Hematopoietic multipotent progenitor cell treated with erythropoietin and hydrocortisone succinate and interleukin-3 and kit ligand, for 17 days (in vitro differentiated cells): ENCODE data around the gene CDK6.

Experiments
- DNase-seq: peaks from one replicate; pipeline ENCODE4 v3.0.0-alpha.2; 2015; ENCODE audit warnings: low spot score

CDK6 gene

DNA sequence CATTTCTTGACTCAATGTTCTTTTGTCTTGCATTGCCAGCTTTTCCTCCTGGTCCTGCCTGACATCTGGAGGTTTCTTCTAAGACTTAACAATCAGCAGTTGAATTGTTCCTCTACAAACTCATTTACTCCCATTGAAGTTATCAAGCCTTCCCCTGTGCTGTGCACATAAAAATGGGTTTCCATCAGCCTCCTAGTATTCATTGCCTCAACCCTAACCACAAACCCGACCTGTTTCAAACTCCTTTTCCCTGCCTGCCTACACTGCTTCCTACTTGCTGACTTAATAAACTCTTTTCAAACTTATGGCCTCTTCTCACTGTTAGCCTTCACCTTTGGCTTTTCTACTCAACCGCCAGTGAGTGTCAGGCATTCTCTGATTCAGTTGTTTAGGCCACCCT, 9.4 kb upstream of the CDK6 start:
- DNase-seq: no peak

GRCh38 chr7:92843781-92844180, 7.4 kb upstream of the CDK6 start:
- DNase-seq: no peak

GRCh38 chr7:92843034-92843760, 6.8 kb upstream of the CDK6 start:
- DNase-seq: no peak

DNA sequence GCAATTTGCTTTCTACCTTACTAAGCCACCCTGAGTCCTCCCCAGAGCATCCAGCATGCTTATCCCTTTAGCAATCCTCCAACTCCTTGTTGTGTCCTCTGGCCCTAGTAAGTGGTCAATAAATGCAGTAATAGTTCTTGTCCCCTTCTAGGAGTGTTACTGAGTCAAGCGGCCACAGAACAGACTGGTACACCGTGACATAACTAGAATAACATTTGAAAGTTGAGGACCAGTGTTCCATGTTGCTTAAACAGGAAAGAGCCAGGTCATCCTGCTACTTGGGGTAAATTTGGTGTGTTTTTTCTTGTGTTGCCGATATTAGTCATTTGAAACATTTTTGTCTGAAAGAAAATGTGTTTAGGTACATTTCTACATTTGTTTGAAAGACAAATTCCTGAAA, 4.8 kb upstream of the CDK6 start:
- DNase-seq: no peak

DNA sequence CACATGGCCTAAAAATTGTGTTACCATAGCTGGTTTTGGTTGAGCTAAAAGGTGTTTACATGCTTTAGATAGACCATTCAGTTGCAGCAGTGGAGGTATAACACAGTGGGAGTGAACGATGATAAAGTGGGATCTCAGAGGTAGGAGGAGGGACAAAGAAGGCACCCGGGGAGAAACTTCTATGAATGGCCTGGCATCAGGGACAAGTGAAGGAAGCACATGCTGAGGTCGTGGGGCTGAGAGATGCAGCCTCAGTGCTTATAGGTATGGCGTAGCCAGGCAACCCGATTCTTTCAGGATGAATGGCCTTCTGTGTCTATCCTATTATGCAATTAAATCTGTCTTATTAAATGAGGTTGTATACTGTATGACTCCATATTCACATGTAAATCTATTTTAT, 3.9 kb upstream of the CDK6 start:
- DNase-seq: no peak

- DNase-seq: no peak
These were observed 3.5 kb upstream of the CDK6 start for GRCh38 chr7:92839901-92840300.

GRCh38 chr7:92838934-92839333, 2.6 kb upstream of the CDK6 start:
- DNase-seq: no peak

GRCh38 chr7:92837000-92837749, 802 bp upstream of the CDK6 start:
- DNase-seq: no peak

GRCh38 chr7:92835851-92836488, 403 bp downstream of the CDK6 start:
- peak; percentile 24 for DNase-seq

DNA sequence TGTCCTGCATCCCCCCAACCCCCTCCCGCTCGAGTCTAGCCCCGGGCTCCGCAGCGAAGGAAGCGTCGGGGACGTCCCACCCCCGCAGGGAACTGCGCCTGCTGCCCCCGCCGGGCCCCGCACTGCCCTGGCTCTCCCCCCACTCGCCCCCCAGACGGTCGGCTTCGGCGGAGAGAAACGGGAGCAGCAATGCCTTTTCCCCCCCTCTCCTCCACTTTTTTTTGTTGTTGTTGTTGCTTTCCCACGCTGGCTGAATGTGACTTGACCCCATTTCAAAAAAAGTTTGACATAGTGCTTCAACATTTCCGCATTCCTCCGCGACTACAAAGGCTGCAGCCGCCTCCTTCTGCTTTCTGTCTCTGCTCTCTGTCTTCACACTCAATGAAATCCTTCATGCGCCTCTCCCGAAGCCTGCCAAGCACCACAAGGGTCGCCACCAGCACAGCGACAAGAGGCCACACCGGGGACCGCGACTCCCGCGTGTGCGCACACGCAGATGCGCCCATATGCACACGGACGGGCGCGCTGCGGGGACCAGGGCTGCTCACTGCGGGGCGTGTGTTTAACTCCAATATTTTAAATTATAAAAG, 1.0 kb downstream of the CDK6 start:
- no peak for DNase-seq

DNA sequence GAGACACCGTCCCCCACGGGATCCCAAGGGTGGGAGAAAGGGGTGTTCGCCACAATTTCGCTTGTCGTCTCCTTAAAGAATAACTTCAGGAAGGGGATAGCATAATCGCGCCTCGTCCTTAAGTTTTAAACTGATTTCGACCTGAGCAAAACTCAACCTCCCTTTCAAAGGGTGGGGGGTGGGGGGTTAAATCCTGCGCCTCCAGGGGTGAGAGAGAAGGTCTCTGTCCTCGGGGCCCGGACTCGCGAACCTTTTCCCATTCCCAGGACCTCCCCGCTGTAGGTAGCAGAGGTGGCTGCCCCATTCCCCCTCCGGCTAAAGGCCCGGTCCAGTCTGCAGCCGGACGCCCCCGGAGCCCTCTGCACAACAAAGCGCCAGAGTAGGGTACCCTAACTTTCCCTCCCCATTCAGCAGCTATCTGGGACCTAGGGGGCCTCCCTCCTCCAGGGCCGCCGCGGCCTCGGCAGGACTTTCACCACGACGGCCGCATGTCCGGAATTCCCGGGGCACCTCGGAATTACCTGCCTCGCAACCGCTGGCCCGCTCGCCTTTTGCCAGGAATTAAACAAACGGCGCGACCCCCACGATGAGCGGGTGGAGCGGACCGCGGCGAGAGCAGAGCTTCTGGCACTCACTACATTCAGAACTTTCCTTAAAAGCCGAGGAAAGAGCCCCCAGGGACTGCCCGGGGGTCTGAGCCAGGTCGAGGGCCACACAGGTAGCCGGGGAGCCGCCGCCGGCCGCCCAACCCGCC, 1.7 kb downstream of the CDK6 start:
- no peak for DNase-seq

GRCh38 chr7:92833766-92834506, 2.4 kb downstream of the CDK6 start:
- DNase-seq: peak; percentile 51

GRCh38 chr7:92833024-92833765, 3.2 kb downstream of the CDK6 start:
- peak; percentile 88 for DNase-seq

DNA sequence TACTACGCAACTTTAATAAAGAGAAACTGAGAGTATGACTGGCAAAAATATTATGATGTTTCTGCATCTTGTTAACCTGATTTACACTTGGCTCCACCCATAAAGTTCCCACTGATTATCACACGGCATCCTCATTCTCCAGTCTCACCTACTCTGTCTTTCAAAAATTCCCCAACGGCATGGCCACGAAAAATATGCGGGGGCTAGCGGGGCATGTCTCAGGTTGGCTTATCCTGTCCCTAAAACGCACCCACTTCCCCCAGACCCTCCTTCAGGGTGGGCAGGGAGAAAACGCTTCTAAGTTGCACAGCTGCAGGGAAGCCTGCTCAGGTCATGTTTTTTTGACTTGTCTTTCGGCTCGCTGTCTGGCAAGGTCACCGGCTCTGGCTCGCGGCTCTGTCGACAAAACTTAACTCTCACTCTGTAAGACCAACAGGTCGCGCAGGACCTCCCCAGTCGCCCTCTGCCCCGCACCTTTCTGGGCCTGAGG, 3.8 kb downstream of the CDK6 start:
- peak; percentile 49 for DNase-seq

GRCh38 chr7:92831716-92832533, 4.4 kb downstream of the CDK6 start:
- DNase-seq: no peak

DNA sequence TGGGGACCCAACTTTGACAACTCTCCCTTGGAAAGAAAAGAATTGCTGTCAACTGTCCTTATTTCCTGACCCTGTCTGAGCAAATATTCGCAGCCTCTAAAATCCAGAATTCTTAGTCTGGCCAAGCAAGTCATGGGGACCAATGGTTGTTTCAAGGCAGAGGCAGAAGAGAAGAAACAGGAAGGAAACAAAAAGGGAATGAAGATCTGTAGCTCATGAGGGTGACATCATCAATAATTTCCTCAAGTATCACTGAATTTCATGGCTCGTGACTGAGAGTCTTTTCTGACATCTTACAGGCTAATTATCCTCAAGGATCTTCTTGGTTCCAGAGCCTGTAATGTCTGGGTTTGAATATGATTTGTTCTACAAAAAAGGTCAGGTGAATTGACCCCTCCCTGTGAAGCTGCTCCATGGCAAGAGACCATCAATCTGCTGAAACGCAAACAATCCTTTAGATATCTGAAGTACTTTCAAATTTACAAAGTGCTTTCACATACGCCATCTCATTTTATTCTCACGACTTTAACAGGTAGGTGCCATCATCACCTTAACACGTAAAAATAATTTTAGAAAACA, 5.8 kb downstream of the CDK6 start:
- DNase-seq: no peak

GRCh38 chr7:92830027-92830426, 6.3 kb downstream of the CDK6 start:
- DNase-seq: no peak

DNA sequence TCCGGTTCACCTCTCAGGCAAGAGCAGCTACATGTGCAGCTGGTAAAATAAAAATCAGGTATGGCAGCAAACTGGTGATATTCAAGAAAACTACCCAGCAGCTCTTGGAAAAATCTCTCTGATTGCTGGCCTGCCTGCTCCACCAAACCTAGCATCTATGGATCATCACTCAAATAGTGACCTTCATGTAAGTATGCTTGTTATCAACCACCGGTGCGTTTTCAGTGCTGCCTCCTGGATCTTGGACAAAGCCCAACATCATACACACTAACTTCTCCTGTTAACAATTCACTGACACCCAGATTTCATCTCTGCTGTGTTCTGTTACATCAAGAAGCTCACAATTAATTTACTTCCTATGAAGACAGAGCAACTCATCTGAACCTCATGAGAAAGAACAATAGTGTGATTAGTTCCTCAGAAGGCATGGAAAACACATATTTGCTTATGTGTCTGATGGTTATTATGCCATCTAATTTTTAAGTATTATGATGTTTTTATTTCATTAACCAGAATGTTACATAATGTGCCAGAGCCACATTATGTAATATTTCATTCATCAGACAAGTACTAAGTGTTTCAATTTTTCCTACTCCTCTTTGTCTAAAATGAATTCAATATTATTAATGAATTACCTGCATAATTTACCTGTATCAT, 8.8 kb downstream of the CDK6 start:
- DNase-seq: no peak
